OCI-LY3 (cell line): ENCODE results near the gene RAB20.

Source experiments
- H2AFZ ChIP-seq: fragments of 200-600, 300-600 bp; shearing (Covaris generic); 2 replicates; pipeline ENCODE4 v1.6.0; 2014; ENCODE audit warnings: antibody characterized with exemption, low read depth, low read length
- H3K27ac ChIP-seq: fragments of 200-600, 300-600 bp; sonication (generic); 2 replicates; pipeline ENCODE4 v1.5.1; 2014; ENCODE audit warnings: mild to moderate bottlenecking, low read length, moderate library complexity, mixed read lengths
- H3K27me3 ChIP-seq: fragments of 200-600, 300-600 bp; sonication (generic); 2 replicates; pipeline ENCODE4 v1.6.1; 2014; ENCODE audit warnings: low read depth, low read length, mixed read lengths
- H3K36me3 ChIP-seq: fragments of 200-600, 300-600 bp; sonication (generic); replicated peaks from 2 replicates; pipeline ENCODE3; 2014; ENCODE audit warnings: low read depth, low read length, mixed read lengths
- H3K4me1 ChIP-seq: fragments of 300-600, 200-600 bp; sonication (generic); 2 replicates; pipeline ENCODE4 v1.6.1; 2014; ENCODE audit warnings: low read length, mixed read lengths
- H3K4me2 ChIP-seq: fragments of 200-600, 300-600 bp; sonication (generic); 2 replicates; pipeline ENCODE4 v1.6.1; 2014; ENCODE audit warnings: low read length, mixed read lengths
- H3K4me3 ChIP-seq: fragments of 300-600, 200-600 bp; sonication (generic); 2 replicates; pipeline ENCODE4 v1.5.1; 2014; ENCODE audit warnings: antibody characterized with exemption, mild to moderate bottlenecking, low read length, moderate library complexity
- H3K79me2 ChIP-seq: fragments of 300-600, 200-600 bp; shearing (Covaris generic); 2 replicates; pipeline ENCODE4 v1.6.1; 2014; ENCODE audit warnings: mild to moderate bottlenecking, low read length, mixed read lengths
- H3K9ac ChIP-seq: fragments of 300-600, 200-600 bp; shearing (Covaris generic); 2 replicates; pipeline ENCODE4 v1.6.0; 2014; ENCODE audit warnings: mild to moderate bottlenecking, low read length, moderate library complexity
- H3K9me3 ChIP-seq: fragments of 200-600, 300-600 bp; shearing (Covaris generic); 2 replicates; pipeline ENCODE4 v1.6.1; 2014; ENCODE audit warnings: low read length, mixed read lengths; ENCODE audit not compliant: insufficient read depth
- H4K20me1 ChIP-seq: fragments of 200-600, 300-600 bp; sonication (generic); 2 replicates; pipeline ENCODE4 v1.6.1; 2016; ENCODE audit warnings: low read length, mixed read lengths; ENCODE audit not compliant: insufficient read depth
- CTCF ChIP-seq: fragments of 200-600, 300-600 bp; sonication (generic); IDR thresholded peaks from 2 replicates; pipeline ENCODE4 v1.5.1; 2014; ENCODE audit warnings: antibody characterized with exemption, low read length, low read depth
- EZH2phosphoT487 ChIP-seq: fragments of 200-600 bp; shearing (Covaris generic); IDR thresholded peaks from 2 replicates; pipeline ENCODE4 v1.6.1; 2018; ENCODE audit warnings: antibody characterized with exemption, mixed run types, low read depth

RAB20 gene

GRCh38 chr13:110548891-110549794 lies 12.4 kb downstream of the RAB20 start:
- Histone ChIP-seq H3K79me2 (no peaks in the 10 kb centered on the region), H3K9ac (no peak overlapping the region), H4K20me1 (no peaks in the 10 kb centered on the region), H3K4me2 (no peak overlapping the region), H3K4me1 (no peaks in the 10 kb centered on the region), H2AFZ (no peak overlapping the region), H3K27me3 (peaks cover 20% of the 10 kb centered on the region), H3K4me3 (no peak overlapping the region), H3K36me3 (no peaks in the 10 kb centered on the region), H3K27ac (no peak overlapping the region), H3K9me3 (no peaks in the 10 kb centered on the region)
- TF ChIP-seq CTCF (no peak), EZH2phosphoT487 (no peak)

- H3K4me3 ChIP-seq, result no peak overlapping the region
These were observed 14.6 kb downstream of the RAB20 start for GRCh38 chr13:110546926-110547325.

GRCh38 chr13:110546378-110546777 lies 15.1 kb downstream of the RAB20 start:
- H3K27me3 ChIP-seq, result peaks cover 31% of the 10 kb centered on the region
- no peaks in the 10 kb centered on the region for H4K20me1 ChIP-seq
- no peaks in the 10 kb centered on the region for H3K36me3 ChIP-seq
- H3K4me1 ChIP-seq, result no peaks in the 10 kb centered on the region
- no peak overlapping the region for H3K27ac ChIP-seq
- no peak overlapping the region for H3K9ac ChIP-seq
- no peak overlapping the region for H2AFZ ChIP-seq
- no peak overlapping the region for H3K4me2 ChIP-seq
- H3K79me2 ChIP-seq, result no peaks in the 10 kb centered on the region
- no peak overlapping the region for H3K4me3 ChIP-seq
- TF ChIP-seq EZH2phosphoT487, result no peak
- TF ChIP-seq CTCF, result no peak
- no peaks in the 10 kb centered on the region for H3K9me3 ChIP-seq

More at GRCh38 chr13:110546926-110547325, 14.6 kb downstream of the RAB20 start:
- H2AFZ ChIP-seq, result no peak overlapping the region
- peaks cover 31% of the 10 kb centered on the region for H3K27me3 ChIP-seq
- TF ChIP-seq EZH2phosphoT487 (no peak), CTCF (no peak)
- no peaks in the 10 kb centered on the region for H3K4me1 ChIP-seq
- no peak overlapping the region for H3K4me2 ChIP-seq
- no peaks in the 10 kb centered on the region for H3K9me3 ChIP-seq
- H4K20me1 ChIP-seq, result no peaks in the 10 kb centered on the region
- no peak overlapping the region for H3K27ac ChIP-seq
- H3K36me3 ChIP-seq, result no peaks in the 10 kb centered on the region
- no peak overlapping the region for H3K9ac ChIP-seq
- H3K79me2 ChIP-seq, result no peaks in the 10 kb centered on the region

GRCh38 chr13:110542169-110542796 lies 19.2 kb downstream of the RAB20 start:
- H3K4me3 ChIP-seq, result no peak overlapping the region
- H3K27me3 ChIP-seq, result peaks cover 23% of the 10 kb centered on the region
- H3K36me3 ChIP-seq, result no peaks in the 10 kb centered on the region
- no peaks in the 10 kb centered on the region for H3K9me3 ChIP-seq
- TF ChIP-seq EZH2phosphoT487 (no peak), CTCF (no peak)
- no peaks in the 10 kb centered on the region for H4K20me1 ChIP-seq
- H2AFZ ChIP-seq, result no peak overlapping the region
- H3K27ac ChIP-seq, result no peak overlapping the region
- no peak overlapping the region for H3K4me2 ChIP-seq
- no peaks in the 10 kb centered on the region for H3K4me1 ChIP-seq
- H3K79me2 ChIP-seq, result no peaks in the 10 kb centered on the region
- no peak overlapping the region for H3K9ac ChIP-seq
